CD1c-positive myeloid dendritic cell (primary cell): ENCODE data around the gene ALKBH6.
"Not testable (repeated sequence)": the region's sequence is repeated elsewhere in the genome, so short reads cannot be mapped to it uniquely, and the experiment has no call there.

ENCODE experiments used
- DNase-seq: peaks from one replicate; pipeline ENCODE4 v3.0.0-alpha.2; 2016; ENCODE audit errors: extremely low spot score

ALKBH6 gene

DNA sequence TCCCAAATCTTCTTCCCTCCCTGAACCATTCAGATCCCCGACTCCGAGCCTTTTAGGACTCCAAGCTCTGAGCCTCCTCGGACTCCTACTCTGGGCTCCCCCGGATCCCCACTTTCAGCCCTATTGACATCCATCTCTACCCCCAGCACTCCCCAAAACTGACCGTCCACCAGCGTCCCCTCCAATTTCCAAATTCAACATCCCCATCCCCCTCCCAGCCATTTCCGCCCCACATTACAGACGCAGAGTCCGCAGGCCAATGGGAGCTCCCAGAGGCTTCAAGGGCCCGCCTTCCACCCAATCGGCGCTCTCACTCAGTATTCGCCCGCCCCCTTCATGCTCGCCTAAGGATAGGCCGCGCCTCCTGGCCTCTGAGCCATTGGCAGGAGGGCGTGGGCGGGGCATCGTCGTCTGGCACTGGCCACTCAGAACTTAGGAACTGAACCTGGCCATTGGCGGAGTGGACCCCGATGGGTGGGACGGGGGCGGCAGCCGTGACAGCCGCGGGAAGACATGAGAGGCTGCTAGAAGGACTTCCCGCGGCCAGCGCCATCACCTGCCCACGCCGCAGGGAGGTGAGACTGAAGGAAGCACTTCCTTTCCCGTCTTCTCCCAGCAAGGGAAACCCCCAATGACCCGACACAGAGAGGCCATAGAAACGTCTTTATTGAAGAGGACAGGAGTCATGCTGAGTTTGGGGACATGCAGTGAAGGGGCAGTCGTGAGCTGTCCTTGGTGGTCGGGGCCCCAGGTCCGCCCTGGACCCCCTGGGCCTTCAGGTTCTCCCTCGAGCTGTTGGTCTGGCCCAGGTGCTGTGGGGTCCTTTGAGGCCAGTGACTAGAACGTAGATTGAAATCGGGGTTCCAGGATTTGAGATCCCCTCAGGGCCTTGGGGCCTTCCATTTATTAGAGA, at the start of gene ALKBH6:
TSS of gene ALKBH6 (minus strand) at position 202 of the 913 bp plus-strand sequence. CDS start 816 bp downstream, outside the sequence.
- DNase-seq = peak; percentile 100

DNA sequence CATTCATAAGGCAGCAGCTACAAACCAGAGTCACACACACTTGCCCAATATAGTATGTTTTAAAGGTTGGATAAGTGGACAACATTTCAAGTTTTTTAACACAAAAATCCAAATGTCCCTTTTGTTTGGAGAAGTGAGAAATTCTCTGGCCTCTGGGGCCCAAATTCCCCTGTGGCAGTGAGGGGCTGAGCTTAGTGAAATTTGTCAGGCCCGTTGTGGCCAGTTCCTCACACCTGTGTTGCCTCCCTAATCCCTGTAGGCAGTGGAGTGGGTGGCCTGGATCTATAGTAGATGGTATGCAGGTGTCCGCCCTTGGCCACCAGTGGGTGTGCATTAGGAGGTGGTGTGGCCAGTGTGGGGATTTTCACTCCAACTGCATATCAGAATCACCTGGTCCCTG, 47.4 kb upstream of the ALKBH6 start:
- DNase-seq = no peak

DNA sequence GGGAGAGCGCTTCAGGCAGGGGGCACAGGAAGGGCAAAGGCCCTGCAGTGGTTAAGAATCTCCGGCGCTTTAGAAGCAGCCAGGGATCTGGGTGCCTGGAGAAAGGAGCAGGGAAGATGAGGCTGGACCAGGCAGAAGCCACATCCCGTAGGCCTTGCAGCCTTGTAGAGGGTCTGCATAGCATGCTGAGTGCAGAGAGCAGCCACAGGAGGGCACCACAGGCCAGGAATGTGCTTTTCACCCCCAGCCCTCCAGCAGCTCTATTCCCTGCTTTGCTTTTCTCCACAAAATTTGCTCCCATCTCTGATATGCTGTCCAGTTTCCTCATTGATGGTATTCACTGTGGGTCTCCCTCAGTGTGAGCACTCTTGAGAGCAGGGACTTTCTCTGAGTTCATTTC, 46.4 kb upstream of the ALKBH6 start:
- peak; percentile 34 for DNase-seq

DNA sequence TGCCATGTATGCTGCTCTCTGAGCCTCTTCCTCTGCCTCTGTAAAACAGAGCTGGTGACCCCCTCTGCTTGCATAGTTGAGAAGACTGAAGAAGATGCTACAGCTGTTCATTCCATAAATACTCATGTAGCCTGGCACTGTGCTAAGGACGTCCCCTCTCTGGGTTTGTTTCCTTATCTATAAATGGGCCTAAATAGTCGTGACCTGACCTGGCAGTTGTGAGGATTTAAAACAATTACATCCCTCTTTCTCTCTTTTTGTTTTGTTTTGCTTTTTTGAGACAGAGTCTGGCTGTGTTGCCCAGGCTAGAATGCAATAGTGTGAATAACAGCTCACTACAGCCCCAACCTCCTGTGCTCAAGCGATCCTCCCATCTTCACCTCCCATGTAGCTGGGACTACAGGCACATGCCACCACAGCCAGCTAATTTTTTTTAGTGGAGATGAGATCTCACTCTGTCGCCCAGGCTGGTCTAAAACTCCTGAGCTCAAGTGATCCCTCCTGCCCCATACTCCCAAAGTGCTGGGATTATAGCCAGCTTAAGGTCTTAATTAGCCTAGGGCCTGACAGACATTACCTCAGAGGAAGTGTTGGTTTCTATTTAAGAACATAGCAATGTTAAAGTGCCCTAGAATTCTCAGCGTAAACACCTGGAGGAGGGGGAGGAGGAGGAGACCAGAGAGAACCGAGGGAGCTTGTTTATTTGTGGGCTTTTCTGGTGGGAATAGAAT, 45.3 kb upstream of the ALKBH6 start:
- no peak for DNase-seq

DNA sequence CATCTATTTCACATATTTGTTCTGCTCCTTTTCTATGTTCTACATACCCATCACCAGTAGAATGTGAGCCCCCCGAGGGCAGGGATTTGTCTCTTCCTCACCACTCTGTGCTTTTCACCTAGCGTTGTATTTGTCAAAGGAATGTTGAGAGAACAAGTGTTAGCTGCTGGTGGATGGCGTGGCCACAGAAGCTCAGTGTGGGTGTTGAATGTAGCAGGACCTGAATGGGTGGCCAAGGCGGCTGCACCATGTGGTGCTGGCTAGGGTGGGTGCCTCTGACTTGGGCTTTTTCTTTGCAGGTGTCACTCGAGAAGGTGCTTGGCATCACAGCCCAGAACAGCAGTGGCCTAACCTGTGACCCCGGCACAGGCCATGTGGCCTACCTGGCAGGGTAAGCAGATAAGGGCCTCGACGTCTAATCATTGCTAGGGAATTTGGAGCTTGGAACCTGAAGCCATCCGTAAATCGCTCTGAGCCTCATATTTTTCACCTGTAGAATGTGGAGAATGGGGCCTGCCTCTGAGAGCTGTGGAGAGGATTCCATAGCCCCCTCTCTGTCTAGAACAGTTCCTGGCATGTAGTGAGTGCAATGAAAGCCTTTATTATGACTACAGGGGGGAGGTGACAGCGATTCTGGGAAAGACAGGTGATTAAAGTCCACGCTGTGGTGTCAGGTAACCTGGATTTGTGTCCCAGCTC, 44.6 kb upstream of the ALKBH6 start:
- DNase-seq = no peak

DNA sequence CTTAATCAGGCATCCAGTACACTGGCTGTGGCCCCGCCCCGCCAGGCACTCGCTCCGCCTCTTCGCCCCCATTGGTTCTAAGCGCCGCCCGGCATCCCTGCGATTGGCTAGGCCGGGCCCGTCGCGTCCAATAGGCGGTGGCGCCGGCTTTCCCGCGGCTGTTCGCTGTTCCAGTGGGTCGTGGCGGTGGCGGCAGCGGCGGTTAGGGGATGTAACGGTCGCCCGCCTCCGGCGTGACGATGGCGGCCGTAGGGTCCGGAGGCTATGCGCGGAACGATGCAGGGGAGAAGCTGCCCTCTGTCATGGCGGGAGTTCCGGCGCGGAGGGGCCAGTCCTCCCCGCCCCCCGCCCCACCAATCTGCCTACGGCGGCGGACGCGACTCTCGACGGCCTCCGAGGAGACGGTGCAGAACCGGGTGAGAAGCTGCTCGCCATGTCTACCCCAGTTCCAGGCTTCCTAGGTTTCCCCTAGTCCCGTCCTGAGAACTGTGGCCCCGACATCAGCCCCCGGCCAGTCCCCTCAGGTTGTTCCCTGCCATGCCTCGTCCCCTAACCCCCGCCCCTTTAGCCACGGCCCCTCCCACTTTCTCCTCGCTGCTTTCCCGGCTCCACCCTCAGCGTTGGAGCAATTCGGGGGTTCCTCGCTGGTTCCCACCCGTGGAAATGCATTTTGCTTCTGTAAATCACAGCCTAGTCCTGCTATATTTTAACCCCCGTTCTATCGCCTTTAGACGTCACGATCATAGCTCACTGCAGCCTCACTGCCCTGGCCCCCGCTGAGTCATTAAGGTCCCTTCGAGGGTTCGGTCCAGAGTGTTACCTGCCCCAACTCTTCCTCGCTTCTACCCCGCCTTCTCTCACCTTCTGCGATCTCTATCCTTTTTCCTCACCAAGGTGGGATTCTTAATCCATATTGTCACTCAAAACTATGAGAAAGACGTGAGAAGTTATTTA, 41.0 kb upstream of the ALKBH6 start, which contains the start of gene WDR62:
TSS of gene WDR62 (plus strand) at position 165 of the 954 bp plus-strand sequence. CDS start at position 240, 75 bp downstream.
- DNase-seq = peak; percentile 97

DNA sequence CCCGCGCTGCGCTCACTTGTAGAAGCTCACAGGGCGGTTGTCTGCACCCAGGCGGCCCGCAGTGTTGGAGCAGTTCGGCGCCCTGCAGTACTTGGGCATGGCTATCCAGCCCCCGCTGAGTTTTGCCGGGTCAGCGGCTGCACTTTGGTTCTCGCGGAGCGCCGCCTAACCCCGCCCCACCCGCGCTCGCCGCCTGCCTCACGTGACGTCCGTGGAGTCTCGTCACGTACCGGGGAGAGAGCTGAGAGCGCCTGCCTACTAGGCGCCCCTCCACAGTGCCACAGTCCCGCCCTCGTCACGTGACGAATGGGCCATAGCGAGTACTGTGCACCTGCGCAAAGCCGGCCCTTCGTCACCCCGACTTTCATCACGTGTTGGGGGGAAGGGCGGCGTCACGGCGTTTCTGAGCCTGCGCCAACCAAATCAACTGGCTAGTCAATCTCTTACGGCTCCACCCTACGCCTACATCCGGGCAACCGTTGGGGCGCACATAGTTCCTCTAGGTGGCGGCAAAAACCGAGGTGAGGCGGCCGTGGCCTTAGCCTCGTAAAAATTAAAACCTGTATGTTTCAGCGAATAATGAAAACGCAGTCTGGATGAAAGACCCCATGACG, 40.2 kb upstream of the ALKBH6 start, which contains the start of gene THAP8:
TSS of gene THAP8 (minus strand) at position 167 of the 614 bp plus-strand sequence. CDS start at position 99, 68 bp downstream.
- DNase-seq = peak; percentile 100

GRCh38 chr19:36051637-36052036, 37.6 kb upstream of the ALKBH6 start:
- DNase-seq = no peak

DNA sequence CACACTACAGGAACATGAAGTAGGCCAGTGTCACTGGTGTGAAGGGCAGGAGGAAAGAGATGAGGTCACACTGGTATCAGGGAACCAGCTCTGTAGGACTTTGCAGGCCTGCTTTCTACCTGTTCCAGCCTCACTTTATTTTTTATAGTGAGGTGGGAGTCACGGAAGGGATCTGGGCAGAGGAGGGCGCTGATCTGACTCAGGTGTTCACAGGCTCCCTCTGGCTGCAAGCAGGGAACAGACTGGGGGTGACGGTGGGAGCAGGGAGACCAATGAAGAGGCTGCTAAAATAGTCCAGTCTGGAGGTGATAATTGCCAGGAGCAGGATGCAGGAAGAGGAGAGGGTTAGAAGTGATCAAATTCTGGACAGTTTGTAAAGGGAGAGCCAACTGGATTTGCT, 37.2 kb upstream of the ALKBH6 start:
- no peak for DNase-seq

GRCh38 chr19:36049080-36049698, 35.2 kb upstream of the ALKBH6 start:
- no peak for DNase-seq

- no peak for DNase-seq
Measured at GRCh38 chr19:36047835-36048234, 33.8 kb upstream of the ALKBH6 start.

GRCh38 chr19:36046443-36047050, 32.5 kb upstream of the ALKBH6 start:
- DNase-seq = no peak

- no peak for DNase-seq
Measured at GRCh38 chr19:36043952-36044351, 29.9 kb upstream of the ALKBH6 start.

DNA sequence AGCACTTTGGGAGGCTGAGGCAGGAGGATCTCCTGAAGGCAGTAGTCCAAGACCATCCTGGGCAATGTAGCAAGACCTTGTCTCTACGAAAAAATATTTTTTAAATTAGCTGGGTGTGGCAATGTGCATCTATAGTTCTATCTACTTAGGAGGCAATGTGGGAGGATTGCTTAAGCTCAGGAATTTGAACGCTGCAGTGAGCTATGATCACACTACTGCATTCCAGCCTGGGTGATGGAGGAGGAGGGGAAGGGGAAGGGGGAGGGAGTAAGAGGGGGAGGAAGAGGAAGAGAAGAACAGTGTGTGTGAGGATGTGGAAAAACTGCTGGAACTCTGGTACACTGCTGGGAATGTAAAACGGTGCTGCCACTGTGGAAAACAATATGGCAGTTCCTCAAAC, 27.8 kb upstream of the ALKBH6 start:
- DNase-seq = peak; percentile 23

- not testable (repeated sequence) for DNase-seq
Measured at GRCh38 chr19:36041092-36041491, 27.1 kb upstream of the ALKBH6 start.

DNA sequence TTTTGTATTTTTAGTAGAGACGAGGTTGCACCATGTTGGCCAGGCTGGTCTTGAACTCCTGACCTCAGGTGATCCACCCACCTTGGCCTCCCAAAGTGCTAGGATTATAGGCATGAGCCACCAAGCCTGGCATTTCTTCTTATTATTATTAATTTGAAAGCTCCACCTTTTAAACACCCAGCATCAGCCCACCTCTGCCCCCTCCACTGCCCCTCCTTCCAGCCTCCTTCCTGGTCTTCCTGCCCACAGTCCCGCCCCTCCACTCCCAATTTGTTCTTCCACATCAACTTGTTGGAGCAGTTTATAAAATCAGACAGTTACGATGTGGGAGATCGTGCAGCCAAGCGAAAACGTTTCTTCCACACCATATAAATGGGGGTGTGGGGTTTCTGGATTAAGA, 26.5 kb upstream of the ALKBH6 start:
- DNase-seq = no peak

GRCh38 chr19:36032251-36033104, 18.5 kb upstream of the ALKBH6 start, which contains the start of gene CLIP3:
Gene CLIP3, minus strand, starts transcription at chr19:36032873. Its CDS starts 516 bp downstream, at chr19:36032357.
- DNase-seq = no peak

DNA sequence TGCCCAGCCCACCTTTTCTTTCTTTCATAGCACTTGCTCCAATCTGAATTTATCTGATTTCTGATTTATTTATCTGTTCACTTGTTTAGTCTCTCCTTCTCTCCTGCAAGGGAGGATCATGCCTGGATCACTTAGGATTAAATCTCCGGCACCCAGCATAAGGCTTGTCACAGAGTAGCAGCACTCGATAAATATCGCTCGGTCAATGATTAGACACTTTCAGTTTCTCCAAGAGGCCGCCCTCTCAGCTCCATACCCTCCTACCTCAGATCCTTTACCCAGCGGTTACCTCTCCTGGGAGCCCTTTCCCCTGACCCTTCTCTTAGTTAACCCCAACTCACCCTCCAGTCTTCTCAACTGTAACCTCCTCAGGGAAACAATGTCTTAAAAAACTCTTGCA, 17.3 kb upstream of the ALKBH6 start:
- DNase-seq = no peak
